Peyer's patch (tissue), 4 donors: ENCODE results near the gene SYNE2.

Experiments used
- POLR2A ChIP-seq, 2 donors: fragments of 450-650 bp; IDR thresholded peaks; one replicate each; pipeline ENCODE4 v1.5.1; 2017; ENCODE audit warnings: antibody characterized with exemption in 2 of 2, mild to moderate bottlenecking in 2 of 2, moderate library complexity in 2 of 2
- TF ChIP-seq, protein P1 (sequence below), 6 experiments: fragments of 450-650 bp in 4 of 6; fragments of 200-600 bp in 2 of 6; sonication (generic) in 1 of 6; IDR thresholded peaks; one replicate each; pipeline ENCODE4 v1.5.1; 2017 to 2019; ENCODE audit warnings: antibody characterized with exemption in 6 of 6, mild to moderate bottlenecking in 3 of 6, moderate library complexity in 1 of 6

DNA sequence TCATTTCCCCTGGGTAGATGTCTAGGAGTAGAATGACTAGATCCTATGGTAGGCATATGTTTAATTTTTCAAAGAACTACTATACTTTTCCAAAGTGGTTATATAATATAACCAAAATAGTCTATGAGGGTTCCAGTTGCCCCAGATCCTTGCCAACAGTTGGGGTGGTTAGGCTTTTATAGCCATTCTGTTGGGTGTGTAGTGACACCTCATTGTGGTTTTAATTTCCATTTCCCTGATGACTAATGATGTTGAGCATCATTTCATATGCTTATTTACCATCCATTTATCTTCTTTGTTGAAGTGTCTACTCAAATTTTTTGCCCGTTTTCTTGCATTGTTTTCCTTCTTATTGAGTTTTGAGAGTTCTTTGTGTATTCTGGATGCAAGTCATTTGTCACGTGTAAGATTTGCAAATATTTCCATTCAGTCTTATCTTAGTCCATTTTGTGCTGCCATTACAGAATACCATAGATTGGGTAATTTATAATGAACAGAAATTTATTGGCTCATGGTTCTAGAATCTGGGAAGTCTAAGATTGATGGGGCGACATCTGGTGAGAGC lies 4.7 kb downstream of the SYNE2 start:
- TF ChIP-seq, protein P1, sequence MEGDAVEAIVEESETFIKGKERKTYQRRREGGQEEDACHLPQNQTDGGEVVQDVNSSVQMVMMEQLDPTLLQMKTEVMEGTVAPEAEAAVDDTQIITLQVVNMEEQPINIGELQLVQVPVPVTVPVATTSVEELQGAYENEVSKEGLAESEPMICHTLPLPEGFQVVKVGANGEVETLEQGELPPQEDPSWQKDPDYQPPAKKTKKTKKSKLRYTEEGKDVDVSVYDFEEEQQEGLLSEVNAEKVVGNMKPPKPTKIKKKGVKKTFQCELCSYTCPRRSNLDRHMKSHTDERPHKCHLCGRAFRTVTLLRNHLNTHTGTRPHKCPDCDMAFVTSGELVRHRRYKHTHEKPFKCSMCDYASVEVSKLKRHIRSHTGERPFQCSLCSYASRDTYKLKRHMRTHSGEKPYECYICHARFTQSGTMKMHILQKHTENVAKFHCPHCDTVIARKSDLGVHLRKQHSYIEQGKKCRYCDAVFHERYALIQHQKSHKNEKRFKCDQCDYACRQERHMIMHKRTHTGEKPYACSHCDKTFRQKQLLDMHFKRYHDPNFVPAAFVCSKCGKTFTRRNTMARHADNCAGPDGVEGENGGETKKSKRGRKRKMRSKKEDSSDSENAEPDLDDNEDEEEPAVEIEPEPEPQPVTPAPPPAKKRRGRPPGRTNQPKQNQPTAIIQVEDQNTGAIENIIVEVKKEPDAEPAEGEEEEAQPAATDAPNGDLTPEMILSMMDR (IDR thresholded peaks at IDR 0.05), result no peak
- TF ChIP-seq POLR2A (IDR thresholded peaks at IDR 0.05), result no peak
